22Rv1 (cell line): Measurements from ENCODE around the gene CAMTA1.
"Not testable (repeated sequence)": the region's sequence is repeated elsewhere in the genome, so short reads cannot be mapped to it uniquely, and the experiment has no call there.

Source experiments
- H3K27ac ChIP-seq: fragments of 450-650 bp; 2 replicates; pipeline ENCODE4 v1.5.1; 2017
- CTCF ChIP-seq: fragments of 450-650 bp; IDR thresholded peaks from 2 replicates; pipeline ENCODE4 v1.5.1; 2017; ENCODE audit warnings: mild to moderate bottlenecking
- ZFX ChIP-seq: fragments of 450-650 bp; IDR thresholded peaks from 2 replicates; pipeline ENCODE4 v1.6.1; 2017; ENCODE audit warnings: antibody characterized with exemption, borderline replicate concordance

Gene CAMTA1

GRCh38 chr1:6833804-6834203, 48.5 kb downstream of the CAMTA1 start:
- no peak for TF ChIP-seq ZFX
- no peak for TF ChIP-seq CTCF
- no peak overlapping the region for H3K27ac ChIP-seq

GRCh38 chr1:6834366-6834765, 49.1 kb downstream of the CAMTA1 start:
- no peak for TF ChIP-seq CTCF
- H3K27ac ChIP-seq = no peak overlapping the region

DNA sequence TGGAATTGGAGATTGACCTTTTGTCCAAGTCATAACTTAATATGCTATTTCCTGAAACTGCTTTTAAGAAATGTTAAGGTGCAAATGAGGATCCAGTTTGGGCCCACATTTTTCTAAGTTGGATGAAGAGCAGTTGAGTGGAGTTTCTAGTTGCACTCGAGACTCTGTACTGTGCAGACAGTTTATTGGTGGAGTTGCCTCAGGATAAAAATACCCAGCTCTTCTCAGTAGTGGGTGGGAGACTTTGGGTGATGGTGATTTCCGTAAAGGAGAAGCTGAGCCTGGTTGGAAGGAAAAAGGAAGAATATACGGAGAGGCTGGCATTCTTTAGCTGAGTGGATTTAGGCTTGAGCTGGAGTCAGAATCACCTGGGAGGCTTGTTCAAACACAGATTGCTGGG, 49.9 kb downstream of the CAMTA1 start:
- no peak overlapping the region for H3K27ac ChIP-seq
- TF ChIP-seq CTCF (no peak), ZFX (no peak)

DNA sequence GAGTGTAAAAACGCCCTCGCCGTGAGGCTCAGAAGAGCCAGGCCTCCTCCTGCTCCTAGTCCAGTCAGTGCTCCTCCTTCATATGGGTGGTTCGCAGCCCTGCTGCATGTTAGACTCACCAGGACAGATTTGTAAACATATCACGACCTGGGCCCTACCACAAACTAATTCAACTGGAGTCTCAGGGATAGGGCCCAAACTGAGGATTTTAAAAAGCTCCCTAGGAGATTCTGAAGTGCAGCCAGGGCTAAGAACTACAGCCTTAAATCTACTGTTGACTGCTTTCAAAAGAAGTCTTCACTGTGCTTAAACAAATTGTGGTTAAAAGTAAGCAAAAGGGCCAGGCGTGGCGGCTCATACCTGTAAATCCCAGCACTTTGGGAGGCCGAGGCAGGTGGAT, 57.0 kb downstream of the CAMTA1 start:
- TF ChIP-seq ZFX (no peak), CTCF (no peak)
- H3K27ac ChIP-seq = no peak overlapping the region

- H3K27ac ChIP-seq = not testable (repeated sequence)
Measured at GRCh38 chr1:6845786-6846185, 60.5 kb downstream of the CAMTA1 start.

GRCh38 chr1:6848816-6849215, 63.6 kb downstream of the CAMTA1 start:
- H3K27ac ChIP-seq = no peak overlapping the region
- TF ChIP-seq CTCF (no peak), ZFX (no peak)

DNA sequence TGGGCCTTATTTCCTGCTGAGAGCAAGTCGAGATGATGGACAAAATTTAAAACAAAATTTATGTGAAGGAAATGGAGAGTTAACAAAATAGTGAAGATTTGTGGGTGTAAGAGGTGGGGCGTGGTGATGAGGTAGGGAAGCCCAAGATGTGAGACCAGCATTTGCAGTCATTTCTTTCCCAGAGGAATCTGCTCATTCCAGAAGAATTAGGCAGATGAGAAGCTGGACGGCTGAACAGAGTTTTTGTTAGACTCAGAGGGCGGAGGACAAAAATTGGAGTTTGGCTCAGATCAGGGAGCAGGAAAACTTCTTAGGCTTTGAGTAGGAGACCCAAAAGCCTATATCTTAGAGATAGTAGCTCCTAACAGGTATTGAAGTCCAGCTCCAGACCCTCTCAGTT, 65.3 kb downstream of the CAMTA1 start:
- H3K27ac ChIP-seq = no peak overlapping the region
- no peak for TF ChIP-seq ZFX
- no peak for TF ChIP-seq CTCF

DNA sequence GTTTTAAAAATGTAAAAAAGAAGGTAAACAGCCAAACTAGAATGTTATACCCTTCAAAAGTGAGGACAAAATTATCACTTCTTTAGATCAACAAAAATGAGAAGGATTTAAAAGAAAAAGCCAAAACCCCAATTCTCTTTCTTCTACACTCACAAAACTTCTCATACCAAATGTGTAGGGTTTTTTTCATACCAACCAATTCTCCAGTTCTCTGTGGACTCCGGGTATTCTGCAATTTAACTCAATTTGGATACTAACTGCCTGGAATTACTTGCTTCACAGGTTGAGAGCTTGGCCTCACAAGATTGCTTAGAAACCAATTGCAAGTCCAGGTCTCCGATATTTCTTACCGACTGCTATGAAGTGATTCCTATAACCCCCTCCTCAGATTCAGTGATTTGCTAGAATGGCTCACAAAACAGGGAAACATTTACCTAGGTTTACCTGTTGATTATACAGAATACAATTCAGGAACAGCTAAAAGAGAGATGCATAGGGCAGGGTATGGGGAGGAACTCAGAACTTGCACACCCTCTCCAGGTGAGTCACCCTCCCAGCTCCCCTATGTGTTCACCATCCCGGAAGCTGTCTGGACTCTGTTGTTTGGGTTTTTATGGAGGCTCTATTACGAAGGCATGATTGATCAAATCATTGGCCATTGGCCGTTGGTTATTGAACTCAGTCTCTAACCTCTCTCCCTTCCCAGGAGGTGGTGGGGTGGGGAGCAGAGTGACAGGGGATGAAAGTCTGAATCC, 67.1 kb downstream of the CAMTA1 start:
- no peak for TF ChIP-seq CTCF
- TF ChIP-seq ZFX = no peak
- H3K27ac ChIP-seq = no peak overlapping the region
